Thyroid gland (tissue), 4 donors: Measurements from ENCODE around the gene USP2. TPM values are rescaled to one million over a fixed set of nuclear protein-coding genes. Genes with fewer than 3 reads are reported as not detected.

Experiments used
- DNase-seq, 2 donors: peaks; one replicate each; pipeline ENCODE4 v3.0.0-alpha.2; 2019
- H3K27ac ChIP-seq, 3 donors: fragments of 200-600 bp; sonication (generic); 1 replicate in 2 of 3; 2 replicates in 1 of 3; pipeline ENCODE4 v1.5.1; 2016 to 2019; ENCODE audit warnings: mild to moderate bottlenecking in 1 of 3, moderate library complexity in 1 of 3
- H3K27me3 ChIP-seq: fragments of 200-600 bp; sonication (generic); one replicate; pipeline ENCODE4 v1.5.1; 2019
- H3K36me3 ChIP-seq, 2 donors: fragments of 200-600 bp; sonication (generic); one replicate each; pipeline ENCODE4 v1.5.1; 2016 to 2019
- H3K4me1 ChIP-seq, 2 donors: fragments of 200-600 bp; sonication (generic); one replicate each; pipeline ENCODE4 v1.5.1; 2017 to 2019
- H3K4me3 ChIP-seq, 3 donors: fragments of 200-600 bp; sonication (generic); replicated peaks in 1 of 3; 1 replicate in 2 of 3; 2 replicates in 1 of 3; pipeline ENCODE4 v1.5.1; 2016; ENCODE audit warnings: mild to moderate bottlenecking in 1 of 3
- H3K9me3 ChIP-seq: fragments of 200-600 bp; sonication (generic); one replicate; pipeline ENCODE4 v1.5.1; 2017
- POLR2A ChIP-seq, 2 donors: fragments of 450-650 bp; IDR thresholded peaks; one replicate each; pipeline ENCODE4 v1.6.1; 2017; ENCODE audit warnings: antibody characterized with exemption in 2 of 2, mild to moderate bottlenecking in 2 of 2, moderate library complexity in 1 of 2
- WGBS, 2 donors: methylation state at CpG; one replicate each; pipeline ENCODE4 v1.1.5; 2017; 5-methylcytosine and 5-hydroxymethylcytosine counted together
- intact Hi-C: fragments of 100-400 bp; cut with DNase I; formaldehyde crosslinking; loops from one replicate; pipeline ENCODE4 v1.15.1; 2023
- total RNA-seq, 4 donors: library from RNA; depleted of rRNA; stranded (reverse); fragments of >200 nt; gene quantifications; one replicate each; pipeline ENCODE4 v1.2.3, GENCODE V29; 2016
- TF ChIP-seq, protein P1 (sequence below), 6 experiments: fragments of 200-600 bp in 3 of 6; fragments of 450-650 bp in 3 of 6; sonication (generic) in 3 of 6; IDR thresholded peaks; one replicate each; pipeline ENCODE4 v1.5.1; 2016 to 2019; ENCODE audit warnings: antibody characterized with exemption in 6 of 6, mild to moderate bottlenecking in 2 of 6, inconsistent platforms in 1 of 6, moderate library complexity in 1 of 6

The USP2 gene
- total RNA-seq, 4 donors from 2014 or later = 2.0 to 5.3 (median 4.6) TPM

DNA sequence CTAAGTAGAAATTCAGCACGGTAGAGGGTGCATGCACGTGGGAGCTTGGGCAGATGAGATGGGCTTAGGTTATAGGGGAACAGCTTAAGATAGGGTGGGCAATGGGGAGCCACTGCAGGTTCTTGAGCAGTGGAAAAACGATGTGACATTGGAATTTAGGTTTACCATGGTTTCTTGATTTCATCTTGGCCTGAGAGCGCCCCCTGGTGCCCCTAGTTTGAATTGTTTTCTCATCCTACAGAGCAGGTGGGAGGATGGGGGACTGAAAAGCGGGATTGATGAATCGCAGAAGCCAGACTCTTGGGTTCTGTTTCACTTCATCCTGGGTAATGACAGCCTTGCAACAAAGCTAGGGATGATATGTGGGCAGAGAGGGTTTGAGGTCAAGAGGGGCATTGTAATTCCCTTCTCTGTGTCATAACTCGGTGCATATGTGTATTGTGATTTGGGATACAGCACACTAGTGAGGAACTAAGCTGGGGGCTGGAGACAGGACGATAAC is 57.9 kb downstream of the USP2 start:
- peaks cover 15 to 27% of the 10 kb centered on the region in 2 donors for H3K4me1 ChIP-seq
- 17 to 28% methylated on average over 8 of the region's 8 CpGs for WGBS, 2 donors
- H3K27ac ChIP-seq = no peak overlapping the region
- no peaks in the 10 kb centered on the region for H3K9me3 ChIP-seq
- DNase-seq = peak; percentile 58 to 70
- H3K4me3 ChIP-seq = no peak overlapping the region
- peaks cover 8% of the 10 kb centered on the region for H3K27me3 ChIP-seq
- TF ChIP-seq POLR2A (IDR thresholded peaks at IDR 0.05) = no peak
- TF ChIP-seq, protein P1, sequence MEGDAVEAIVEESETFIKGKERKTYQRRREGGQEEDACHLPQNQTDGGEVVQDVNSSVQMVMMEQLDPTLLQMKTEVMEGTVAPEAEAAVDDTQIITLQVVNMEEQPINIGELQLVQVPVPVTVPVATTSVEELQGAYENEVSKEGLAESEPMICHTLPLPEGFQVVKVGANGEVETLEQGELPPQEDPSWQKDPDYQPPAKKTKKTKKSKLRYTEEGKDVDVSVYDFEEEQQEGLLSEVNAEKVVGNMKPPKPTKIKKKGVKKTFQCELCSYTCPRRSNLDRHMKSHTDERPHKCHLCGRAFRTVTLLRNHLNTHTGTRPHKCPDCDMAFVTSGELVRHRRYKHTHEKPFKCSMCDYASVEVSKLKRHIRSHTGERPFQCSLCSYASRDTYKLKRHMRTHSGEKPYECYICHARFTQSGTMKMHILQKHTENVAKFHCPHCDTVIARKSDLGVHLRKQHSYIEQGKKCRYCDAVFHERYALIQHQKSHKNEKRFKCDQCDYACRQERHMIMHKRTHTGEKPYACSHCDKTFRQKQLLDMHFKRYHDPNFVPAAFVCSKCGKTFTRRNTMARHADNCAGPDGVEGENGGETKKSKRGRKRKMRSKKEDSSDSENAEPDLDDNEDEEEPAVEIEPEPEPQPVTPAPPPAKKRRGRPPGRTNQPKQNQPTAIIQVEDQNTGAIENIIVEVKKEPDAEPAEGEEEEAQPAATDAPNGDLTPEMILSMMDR (IDR thresholded peaks at IDR 0.05) = peak; percentile 48 to 66 (median 61)
- intact Hi-C loops = loop anchor here (10.0 kb wide), 1 partner anchor 119 kb away; the partner anchor contains the start of gene CBL
- no peaks in the 10 kb centered on the region for H3K36me3 ChIP-seq

DNA sequence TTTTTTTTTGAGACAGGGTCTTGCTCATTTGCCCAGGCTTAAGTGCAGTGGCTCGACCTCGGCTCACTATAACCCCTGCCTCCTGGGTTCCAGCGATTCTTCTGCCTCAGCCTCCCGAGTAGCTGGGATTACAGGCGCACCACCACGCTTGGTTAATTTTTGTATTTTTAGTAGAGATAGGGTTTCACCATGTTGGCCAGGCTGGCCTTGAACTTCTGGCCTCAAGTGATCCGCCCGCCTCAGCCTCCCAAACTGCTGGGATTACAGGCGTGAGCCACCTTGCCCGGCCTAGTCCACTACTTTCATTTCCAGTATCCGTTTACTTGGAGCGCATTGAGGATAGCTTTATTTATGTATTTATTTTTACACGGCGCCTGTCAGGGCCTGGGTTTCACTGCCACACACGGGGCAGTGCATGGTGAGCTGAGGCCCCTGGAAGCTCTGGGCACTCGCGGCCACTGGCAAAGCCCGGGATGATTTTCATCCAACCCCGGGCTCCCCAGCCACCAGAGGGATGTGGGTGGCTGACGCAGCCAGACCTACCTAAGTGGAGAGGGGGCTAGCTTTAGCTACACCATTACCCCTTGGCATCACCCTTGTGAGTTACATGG is 58.5 kb downstream of the USP2 start:
- no peaks in the 10 kb centered on the region for H3K9me3 ChIP-seq
- no peaks in the 10 kb centered on the region for H3K36me3 ChIP-seq
- intact Hi-C loops = loop anchor here (10.0 kb wide), 1 partner anchor 118 kb away; the partner anchor contains the start of gene CBL
- 88% methylated on average over 20 of the region's 20 CpGs for WGBS, 2 donors
- peaks cover 8% of the 10 kb centered on the region for H3K27me3 ChIP-seq
- peaks cover 15 to 30% of the 10 kb centered on the region in 2 donors for H3K4me1 ChIP-seq
- no peak overlapping the region for H3K4me3 ChIP-seq
- TF ChIP-seq, protein P1 (IDR thresholded peaks at IDR 0.05) = no peak
- TF ChIP-seq POLR2A (IDR thresholded peaks at IDR 0.05) = no peak
- DNase-seq = no peak
- peak overlapping the region in 1 of 3 donors; percentile 7 for H3K27ac ChIP-seq

- DNase-seq = no peak
- Histone ChIP-seq H3K4me1 (peaks cover 15 to 30% of the 10 kb centered on the region in 2 donors), H3K27ac (peak overlapping the region; percentile 2 to 48 (median 7)), H3K9me3 (no peaks in the 10 kb centered on the region), H3K27me3 (peaks cover 8% of the 10 kb centered on the region), H3K4me3 (no peak overlapping the region), H3K36me3 (no peaks in the 10 kb centered on the region)
- intact Hi-C loops = loop anchor here (10.0 kb wide), 1 partner anchor 118 kb away; the partner anchor contains the start of gene CBL
- 69 to 73% methylated on average over 6 of the region's 6 CpGs for WGBS, 2 donors
- TF ChIP-seq, protein P1 (IDR thresholded peaks at IDR 0.05) = no peak
These were observed 59.1 kb downstream of the USP2 start for GRCh38 chr11:119322360-119322739.

- DNase-seq = peak in 1 of 2 donors; percentile 24
- peaks cover 24 to 40% of the 10 kb centered on the region in 2 donors for H3K4me1 ChIP-seq
- no peaks in the 10 kb centered on the region for H3K36me3 ChIP-seq
- TF ChIP-seq POLR2A (IDR thresholded peaks at IDR 0.05) = no peak
- TF ChIP-seq, protein P1 (IDR thresholded peaks at IDR 0.05) = no peak
- peak overlapping the region in 2 of 3 donors; percentile 24 to 26 for H3K4me3 ChIP-seq
- intact Hi-C loops = loop anchor here (10.0 kb wide), 1 partner anchor 116 kb away; the partner anchor contains the start of gene CBL
- peak overlapping the region; percentile 60 to 81 (median 60) for H3K27ac ChIP-seq
- WGBS, 2 donors = 7 to 27% methylated on average over 3 to 11 of the region's 60 CpGs
- H3K9me3 ChIP-seq = no peaks in the 10 kb centered on the region
- H3K27me3 ChIP-seq = peaks cover 13% of the 10 kb centered on the region
These were observed 60.5 kb downstream of the USP2 start for GRCh38 chr11:119320776-119321524.
